ENCODE data around the gene HEYL. TPM values are rescaled to one million over a fixed set of nuclear protein-coding genes. Genes with fewer than 3 reads are reported as not detected.
A peak's percentile ranks its signal among the peaks of the same experiment; 100 is the strongest.

Gene HEYL
- total and polyA plus RNA-seq, 9 of the 15 experiments (the other 6 are each of a cell fraction or from before 2014, with no cell fraction given): 0.13 to 0.89 (median 0.25) TPM

DNA sequence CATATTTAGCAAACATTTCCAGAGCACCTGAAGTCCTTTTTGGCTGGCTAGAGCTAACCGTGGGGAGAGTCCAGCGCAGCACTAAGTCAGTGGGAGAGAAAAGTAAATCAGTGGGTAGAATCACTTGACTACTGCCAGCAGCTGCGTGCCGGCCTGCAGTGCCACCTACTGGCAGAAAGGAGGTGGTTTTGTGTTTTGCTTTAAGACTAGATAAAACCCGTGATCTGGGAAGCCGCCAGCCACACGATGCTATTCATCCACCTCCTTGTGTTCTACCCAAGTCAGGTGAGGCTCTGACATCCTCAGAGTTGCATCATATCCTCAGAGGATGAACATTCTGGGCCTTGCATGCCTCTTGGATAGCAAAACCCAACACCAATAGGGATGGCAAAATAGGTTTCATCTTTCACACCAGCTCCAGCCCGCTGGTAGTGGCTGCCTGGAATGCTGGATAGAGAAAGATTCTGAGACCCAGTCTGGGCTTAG is 14.1 kb upstream of the HEYL start (continued):
- TF ChIP-seq, protein P1, sequence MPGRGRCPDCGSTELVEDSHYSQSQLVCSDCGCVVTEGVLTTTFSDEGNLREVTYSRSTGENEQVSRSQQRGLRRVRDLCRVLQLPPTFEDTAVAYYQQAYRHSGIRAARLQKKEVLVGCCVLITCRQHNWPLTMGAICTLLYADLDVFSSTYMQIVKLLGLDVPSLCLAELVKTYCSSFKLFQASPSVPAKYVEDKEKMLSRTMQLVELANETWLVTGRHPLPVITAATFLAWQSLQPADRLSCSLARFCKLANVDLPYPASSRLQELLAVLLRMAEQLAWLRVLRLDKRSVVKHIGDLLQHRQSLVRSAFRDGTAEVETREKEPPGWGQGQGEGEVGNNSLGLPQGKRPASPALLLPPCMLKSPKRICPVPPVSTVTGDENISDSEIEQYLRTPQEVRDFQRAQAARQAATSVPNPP (IDR thresholded peaks at IDR 0.05; ENCODE audit: borderline replicate concordance, insufficient read depth, insufficient read length): no peak
- no peak for TF ChIP-seq NR1H2 (CRISPR knock-in tag; IDR thresholded peaks at IDR 0.05)
- TF ChIP-seq TEAD1 (CRISPR knock-in tag; IDR thresholded peaks at IDR 0.05): peak; percentile 49 to 58; a peak in 1 of 4 replicates
- TF ChIP-seq, protein P2, sequence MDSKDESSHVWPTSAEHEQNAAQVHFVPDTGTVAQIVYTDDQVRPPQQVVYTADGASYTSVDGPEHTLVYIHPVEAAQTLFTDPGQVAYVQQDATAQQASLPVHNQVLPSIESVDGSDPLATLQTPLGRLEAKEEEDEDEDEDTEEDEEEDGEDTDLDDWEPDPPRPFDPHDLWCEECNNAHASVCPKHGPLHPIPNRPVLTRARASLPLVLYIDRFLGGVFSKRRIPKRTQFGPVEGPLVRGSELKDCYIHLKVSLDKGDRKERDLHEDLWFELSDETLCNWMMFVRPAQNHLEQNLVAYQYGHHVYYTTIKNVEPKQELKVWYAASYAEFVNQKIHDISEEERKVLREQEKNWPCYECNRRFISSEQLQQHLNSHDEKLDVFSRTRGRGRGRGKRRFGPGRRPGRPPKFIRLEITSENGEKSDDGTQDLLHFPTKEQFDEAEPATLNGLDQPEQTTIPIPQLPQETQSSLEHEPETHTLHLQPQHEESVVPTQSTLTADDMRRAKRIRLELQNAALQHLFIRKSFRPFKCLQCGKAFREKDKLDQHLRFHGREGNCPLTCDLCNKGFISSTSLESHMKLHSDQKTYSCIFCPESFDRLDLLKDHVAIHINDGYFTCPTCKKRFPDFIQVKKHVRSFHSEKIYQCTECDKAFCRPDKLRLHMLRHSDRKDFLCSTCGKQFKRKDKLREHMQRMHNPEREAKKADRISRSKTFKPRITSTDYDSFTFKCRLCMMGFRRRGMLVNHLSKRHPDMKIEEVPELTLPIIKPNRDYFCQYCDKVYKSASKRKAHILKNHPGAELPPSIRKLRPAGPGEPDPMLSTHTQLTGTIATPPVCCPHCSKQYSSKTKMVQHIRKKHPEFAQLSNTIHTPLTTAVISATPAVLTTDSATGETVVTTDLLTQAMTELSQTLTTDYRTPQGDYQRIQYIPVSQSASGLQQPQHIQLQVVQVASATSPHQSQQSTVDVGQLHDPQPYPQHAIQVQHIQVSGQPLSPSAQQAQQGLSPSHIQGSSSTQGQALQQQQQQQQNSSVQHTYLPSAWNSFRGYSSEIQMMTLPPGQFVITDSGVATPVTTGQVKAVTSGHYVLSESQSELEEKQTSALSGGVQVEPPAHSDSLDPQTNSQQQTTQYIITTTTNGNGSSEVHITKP (IDR thresholded peaks at IDR 0.05; ENCODE audit: partially characterized antibody): no peak
- TF ChIP-seq JUND (IDR thresholded peaks at IDR 0.05; ENCODE audit: borderline replicate concordance, low read depth, low read length): peak; percentile 59; the same call in 1 of the 2 replicates
- TF ChIP-seq JUND (tag; IDR thresholded peaks at IDR 0.05; ENCODE audit: borderline replicate concordance, low read depth, low read length): no peak
- TF ChIP-seq CBFA2T2 (conservative IDR thresholded peaks at IDR 0.05): no peak
- no peak for TF ChIP-seq KLF10 (CRISPR knock-in tag; IDR thresholded peaks at IDR 0.05)
- no peak for TF ChIP-seq RAD51 (IDR thresholded peaks at IDR 0.05; ENCODE audit: borderline replicate concordance, low read depth)
- peak; percentile 81 for TF ChIP-seq MECOM (CRISPR knock-in tag; IDR thresholded peaks at IDR 0.05)
- TF ChIP-seq, protein P3, sequence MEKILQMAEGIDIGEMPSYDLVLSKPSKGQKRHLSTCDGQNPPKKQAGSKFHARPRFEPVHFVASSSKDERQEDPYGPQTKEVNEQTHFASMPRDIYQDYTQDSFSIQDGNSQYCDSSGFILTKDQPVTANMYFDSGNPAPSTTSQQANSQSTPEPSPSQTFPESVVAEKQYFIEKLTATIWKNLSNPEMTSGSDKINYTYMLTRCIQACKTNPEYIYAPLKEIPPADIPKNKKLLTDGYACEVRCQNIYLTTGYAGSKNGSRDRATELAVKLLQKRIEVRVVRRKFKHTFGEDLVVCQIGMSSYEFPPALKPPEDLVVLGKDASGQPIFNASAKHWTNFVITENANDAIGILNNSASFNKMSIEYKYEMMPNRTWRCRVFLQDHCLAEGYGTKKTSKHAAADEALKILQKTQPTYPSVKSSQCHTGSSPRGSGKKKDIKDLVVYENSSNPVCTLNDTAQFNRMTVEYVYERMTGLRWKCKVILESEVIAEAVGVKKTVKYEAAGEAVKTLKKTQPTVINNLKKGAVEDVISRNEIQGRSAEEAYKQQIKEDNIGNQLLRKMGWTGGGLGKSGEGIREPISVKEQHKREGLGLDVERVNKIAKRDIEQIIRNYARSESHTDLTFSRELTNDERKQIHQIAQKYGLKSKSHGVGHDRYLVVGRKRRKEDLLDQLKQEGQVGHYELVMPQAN (IDR thresholded peaks at IDR 0.05; ENCODE audit: borderline replicate concordance): no peak
- no peak for TF ChIP-seq ZFP30 (CRISPR knock-in tag; IDR thresholded peaks at IDR 0.05; ENCODE audit: borderline replicate concordance)
- no peak for TF ChIP-seq HNRNPH1 (optimal IDR thresholded peaks at IDR 0.05; ENCODE audit: low read depth, low read length)
- TF ChIP-seq CREBBP (IDR thresholded peaks at IDR 0.05; ENCODE audit: low read depth, low read length): no peak
- no peak for TF ChIP-seq ZNF146 (CRISPR knock-in tag; IDR thresholded peaks at IDR 0.05; ENCODE audit: unreplicated experiment)
- no peak for TF ChIP-seq NFIX (CRISPR knock-in tag; IDR thresholded peaks at IDR 0.05; ENCODE audit: low read depth)
- TF ChIP-seq PPARD (CRISPR knock-in tag; IDR thresholded peaks at IDR 0.05): no peak
- no peak for TF ChIP-seq HNRNPLL (IDR thresholded peaks at IDR 0.05; ENCODE audit: low read depth, low read length, poor library complexity, severe bottlenecking)
- no peak for TF ChIP-seq HMG20B (CRISPR knock-in tag; IDR thresholded peaks at IDR 0.05)
- TF ChIP-seq ZNF324 (CRISPR knock-in tag; IDR thresholded peaks at IDR 0.05): no peak
- TF ChIP-seq, protein P4, sequence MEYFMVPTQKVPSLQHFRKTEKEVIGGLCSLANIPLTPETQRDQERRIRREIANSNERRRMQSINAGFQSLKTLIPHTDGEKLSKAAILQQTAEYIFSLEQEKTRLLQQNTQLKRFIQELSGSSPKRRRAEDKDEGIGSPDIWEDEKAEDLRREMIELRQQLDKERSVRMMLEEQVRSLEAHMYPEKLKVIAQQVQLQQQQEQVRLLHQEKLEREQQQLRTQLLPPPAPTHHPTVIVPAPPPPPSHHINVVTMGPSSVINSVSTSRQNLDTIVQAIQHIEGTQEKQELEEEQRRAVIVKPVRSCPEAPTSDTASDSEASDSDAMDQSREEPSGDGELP (CRISPR knock-in tag; IDR thresholded peaks at IDR 0.05; ENCODE audit: borderline replicate concordance): peak; percentile 56; the same call in 1 of the 2 replicates

All from K562 (cell line).